ENCODE measurements around the gene ACP1.

ACP1 gene

DNA sequence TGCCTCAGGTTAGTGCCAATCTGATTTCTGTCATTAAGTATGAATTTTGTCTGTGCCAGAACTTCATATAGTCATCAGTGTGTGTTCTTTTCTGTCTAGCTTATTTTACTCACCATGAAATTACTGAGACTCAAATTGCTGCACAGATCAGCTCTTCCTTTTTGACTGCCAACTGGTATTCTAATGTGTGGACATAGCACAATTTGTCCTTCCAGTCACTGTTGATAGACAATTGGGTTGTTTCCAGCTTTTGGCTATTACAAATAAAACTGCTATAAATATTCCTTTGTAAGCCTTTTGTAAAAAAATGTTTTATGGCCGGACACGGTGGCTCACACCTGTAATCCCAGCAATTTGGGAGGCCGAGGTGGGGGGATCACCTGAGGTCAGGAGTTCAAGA lies 8.7 kb upstream of the ACP1 start:
- no peak for DNase-seq

DNA sequence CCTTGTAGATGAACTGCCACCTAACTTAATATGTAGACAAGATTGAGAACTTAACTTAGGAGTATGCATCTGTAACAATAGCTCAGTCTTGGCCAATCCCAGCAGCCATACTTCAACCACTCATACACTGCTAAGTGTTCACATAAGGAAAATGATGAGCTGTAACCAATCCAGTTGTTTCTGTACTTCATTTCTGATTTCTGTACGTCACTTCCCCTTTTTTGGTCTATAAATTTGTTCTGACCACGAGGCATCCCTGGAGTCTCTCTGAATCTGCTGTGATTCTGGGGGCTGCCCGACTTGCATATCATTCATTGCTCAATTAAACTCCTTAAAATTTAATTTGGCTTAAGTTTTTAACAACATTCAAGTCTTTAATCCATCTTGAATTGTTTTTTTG lies 7.3 kb upstream of the ACP1 start:
- DNase-seq = no peak

DNA sequence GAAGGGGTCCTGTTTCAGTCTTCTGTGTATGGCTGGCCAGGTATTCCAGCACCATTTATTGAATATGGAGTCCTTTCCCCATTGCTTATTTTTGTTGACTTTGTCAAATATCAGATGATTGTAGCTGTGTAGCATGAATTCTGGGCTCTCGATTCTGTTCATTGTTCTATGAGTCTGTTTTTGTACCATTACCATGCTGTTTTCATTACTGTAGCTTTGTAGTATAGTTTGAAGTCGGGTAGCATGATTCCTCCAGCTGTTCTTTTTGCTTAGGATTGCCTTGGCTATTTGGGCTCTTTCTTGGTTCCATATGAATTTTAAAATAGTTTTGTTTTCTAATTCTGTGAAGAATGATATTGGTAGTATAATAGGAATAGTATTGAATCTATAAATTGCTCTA lies 6.9 kb upstream of the ACP1 start:
- no peak for DNase-seq

DNA sequence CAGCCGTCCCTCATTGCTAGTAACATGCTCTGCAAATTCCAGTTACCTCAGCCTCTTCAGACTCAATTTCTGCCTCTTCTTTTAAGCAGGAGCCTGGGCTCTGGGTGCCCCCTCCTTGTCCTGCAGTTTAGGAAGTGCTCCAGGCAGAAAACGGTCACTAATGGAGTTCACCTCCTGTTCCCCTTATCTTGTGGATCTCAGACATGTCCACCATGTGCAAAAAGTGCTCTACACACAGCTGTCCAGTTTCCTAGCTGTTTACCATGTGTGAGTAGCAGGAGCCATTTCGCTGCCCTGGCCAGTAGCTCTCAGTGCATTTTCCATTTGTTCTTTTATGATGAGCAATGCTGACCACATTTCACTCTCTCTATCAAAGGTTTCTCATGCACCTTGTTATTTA lies 5.8 kb upstream of the ACP1 start:
- DNase-seq = no peak

DNA sequence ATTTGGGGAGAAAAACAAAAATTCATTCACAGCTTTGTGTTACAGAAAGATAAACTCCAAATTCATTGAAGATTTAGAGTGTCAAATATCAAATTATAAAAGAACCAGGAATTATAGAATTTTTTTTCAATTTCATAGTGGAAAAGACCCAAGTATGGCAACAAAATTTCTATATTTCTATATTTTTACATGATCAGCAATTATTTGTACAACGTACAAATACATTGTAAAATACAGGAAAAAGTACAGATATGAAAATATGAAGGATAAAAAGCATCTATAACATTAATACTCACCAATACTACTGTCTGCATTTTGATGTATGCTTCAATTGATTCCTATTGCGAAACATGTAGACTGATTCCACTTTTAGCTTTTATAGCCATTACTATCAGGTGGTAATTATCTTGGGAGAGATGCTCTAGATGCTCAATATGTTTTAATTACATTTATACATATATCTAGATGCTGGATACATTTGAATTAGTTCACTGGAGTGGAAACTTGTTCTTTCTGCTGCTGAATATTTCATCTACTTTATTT lies 4.9 kb upstream of the ACP1 start:
- DNase-seq = no peak

DNA sequence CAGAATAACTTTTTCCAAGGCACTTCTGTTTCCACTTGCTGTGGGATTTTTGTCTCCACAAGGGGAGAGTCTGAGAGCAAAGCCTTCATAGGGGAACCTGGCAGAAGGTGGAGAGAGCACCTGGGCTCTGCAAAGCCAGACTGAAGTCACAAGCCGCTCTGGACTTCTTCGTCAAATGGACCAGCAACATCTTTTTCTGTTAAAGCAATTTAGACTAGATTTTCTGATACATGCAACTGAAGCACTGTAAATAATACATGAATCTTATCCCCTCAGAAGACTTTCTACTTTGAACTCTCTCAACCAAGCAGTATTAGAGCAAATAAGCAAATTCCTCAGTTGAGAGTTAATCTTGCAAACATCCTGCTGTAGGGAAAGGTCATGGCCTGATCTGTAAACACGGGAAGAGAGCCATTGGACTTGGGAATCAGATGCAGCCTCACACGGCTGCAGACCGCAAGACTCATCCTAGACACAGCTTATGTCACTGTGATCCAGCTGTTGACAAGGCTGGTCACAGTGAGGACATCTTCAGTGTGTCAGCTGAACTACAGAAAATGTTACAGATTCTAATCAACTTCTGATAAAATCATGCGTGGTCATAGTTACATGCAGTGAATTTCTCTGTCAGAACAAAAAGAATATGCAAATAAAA lies 4.1 kb upstream of the ACP1 start:
- no peak for DNase-seq

DNA sequence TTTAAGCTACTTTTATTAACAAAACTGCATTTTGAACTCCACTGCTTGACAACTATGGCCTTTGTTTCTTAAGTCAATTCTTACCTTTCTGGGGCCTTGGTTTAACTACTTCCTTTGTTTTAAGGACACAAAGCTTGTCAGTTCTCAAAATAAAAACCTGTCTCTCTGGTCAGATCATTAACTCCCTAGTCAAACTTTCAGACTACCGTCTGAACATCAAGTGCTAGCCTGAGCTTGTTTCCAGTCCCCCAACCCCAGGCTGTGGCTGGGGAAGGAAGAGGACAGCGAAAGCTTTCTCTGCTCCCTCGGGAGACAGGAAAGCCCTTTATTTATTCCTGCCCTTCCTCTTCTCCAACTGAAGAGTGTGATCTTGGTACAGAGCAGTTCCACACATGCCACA lies 2.6 kb upstream of the ACP1 start:
- no peak for DNase-seq

DNA sequence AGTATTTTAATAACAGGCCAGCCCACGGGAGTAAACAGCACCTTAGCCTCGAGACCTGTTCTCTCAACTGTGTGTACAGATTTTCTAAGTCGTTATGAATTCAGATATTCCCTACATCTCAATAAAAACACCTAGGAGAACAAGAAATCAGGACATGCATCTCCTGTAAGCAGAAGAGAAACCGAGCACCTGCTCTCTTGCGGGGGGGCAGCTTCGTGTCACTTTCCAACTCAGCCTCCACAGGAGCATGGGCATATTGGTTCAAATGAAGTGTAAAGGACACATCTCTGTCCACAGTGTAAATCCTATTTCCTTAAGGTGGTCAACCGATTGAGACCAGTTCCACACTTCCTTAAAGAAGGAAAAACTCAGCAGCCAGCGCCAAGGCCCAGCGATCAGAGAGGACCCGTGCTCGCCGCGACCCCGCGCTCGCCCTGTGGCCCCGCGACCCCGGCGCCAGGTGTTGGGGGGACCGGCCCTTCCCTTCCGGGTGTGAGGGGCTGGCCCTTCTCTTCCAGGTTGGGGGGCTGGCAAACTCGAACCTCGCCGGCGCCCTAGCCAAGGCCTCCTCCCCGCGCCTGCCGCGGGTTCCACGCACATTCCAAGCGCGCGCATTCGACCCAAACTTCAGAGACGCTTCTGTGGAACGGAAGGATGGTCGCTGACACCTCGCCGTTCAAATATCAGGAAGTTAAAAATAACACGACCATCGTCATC lies 1.6 kb upstream of the ACP1 start:
- no peak for DNase-seq

DNA sequence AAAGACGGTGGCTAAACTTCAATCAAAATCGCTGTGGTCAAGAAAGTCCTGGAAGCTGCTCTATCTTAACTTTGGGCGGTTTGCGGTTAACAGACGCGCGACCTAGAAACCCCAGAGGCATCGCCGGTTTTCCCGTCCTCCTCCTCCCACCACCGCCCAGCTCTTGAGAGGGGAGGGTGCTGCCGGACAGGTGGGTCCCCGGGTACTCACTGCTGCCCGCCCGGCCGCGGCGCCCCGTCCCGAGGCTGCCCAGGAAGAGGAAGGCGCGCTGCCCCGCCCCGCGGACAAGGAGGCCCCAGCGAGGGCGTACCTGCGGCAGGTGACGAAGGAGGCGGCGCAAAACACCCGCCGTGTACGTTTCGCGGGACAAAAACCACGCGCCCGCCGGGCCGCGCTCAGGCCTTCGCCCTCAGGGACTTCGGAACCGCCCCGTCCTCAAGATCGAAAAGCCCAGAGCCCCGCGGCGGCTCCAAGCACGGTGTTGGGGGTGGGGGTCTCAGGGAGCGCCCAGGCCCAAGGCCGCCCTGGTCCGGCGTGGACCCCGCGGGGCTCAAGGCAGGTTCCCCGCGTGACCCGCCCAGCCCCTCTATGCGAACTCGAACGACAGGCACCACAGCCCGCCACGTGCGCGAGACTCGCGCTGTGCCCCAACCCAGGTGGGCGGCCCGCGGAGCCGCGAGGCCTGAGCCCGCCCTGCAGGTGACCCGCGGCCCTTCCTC lies 814 bp upstream of the ACP1 start, which contains the start of gene SH3YL1:
TSS of gene SH3YL1 (minus strand) at position 259 of the 719 bp plus-strand sequence. CDS start at position 211, 48 bp downstream.
- DNase-seq = peak; percentile 32

DNA sequence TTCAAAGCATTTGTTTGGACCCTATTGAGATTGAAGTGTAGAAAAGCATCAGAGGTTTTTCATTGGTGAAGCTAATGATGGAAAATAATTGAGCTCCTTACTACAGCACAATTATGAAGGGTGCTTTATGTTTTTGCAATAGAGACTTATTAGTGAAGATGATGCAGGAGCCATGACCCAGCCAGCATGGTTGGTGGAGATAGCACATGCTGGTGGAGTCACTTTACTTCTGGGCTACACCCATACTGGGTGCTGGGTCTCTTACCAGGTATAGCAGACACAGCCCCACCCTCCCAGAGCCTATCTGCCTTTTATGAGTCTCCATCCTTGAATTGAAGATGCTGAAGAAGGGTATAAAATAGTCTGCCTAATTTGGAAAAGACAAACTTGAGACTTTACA lies 3.6 kb downstream of the ACP1 start:
- DNase-seq = no peak

DNA sequence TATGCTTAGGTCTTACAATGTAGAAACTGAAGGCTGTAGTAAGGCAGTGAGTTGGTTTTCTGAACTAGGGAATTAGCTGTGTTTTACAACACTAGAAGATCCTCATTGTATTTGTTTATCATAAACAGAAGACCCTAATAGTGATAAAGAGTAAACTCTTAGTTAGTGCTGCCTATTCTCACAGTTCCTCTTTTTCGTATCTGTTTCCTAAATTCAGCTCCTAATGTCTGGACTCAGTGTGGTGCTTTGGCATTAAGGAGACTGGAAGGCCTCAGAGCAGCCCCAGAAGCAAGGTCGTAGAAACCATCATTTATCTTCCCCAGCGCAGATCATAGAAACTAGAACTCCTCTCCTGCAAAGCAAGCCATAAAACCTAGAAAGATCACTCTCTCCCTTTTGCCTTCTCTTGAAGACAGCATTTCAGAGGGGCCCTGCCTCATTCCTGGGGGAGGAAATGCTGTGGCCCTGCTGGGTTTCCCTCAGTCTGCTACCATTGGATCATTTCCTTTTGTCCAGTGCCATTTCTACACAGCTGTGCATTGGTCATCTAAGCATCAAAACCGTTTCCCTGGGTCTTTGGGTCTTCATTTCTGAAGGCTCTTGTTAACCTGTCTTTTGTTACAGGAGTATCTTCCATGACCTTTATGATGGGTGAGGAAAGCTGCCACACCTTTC lies 4.7 kb downstream of the ACP1 start:
- no peak for DNase-seq

DNA sequence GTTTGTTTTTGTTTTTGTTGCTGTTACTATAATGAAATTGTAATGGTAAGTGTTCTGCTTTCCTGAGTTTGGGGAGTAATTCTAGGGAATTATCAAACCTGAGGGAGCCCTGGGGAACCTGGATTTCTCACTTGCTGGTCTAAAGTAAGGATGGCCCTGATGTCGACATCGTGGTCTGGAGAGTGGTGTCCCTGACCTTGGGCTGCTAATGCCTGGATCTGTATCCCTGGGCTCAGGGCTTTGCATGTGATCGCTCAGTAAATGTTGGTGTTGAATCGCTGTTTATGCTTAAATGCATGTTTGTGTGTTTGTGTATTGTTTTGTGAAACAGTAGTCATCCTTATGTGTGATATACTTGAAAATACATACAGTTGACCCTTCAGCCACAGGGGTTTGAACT lies 6.1 kb downstream of the ACP1 start:
- DNase-seq = no peak

DNA sequence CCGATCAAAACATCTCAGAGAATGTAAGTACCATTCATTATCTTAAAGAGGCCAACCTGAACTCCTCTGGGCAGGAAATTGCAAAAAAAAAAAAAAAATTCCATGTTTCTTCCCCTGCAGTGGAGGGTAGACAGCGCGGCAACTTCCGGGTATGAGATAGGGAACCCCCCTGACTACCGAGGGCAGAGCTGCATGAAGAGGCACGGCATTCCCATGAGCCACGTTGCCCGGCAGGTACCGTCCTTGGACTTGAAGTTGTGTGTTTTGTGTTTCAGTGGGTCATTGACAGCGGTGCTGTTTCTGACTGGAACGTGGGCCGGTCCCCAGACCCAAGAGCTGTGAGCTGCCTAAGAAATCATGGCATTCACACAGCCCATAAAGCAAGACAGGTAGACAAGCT lies 7.2 kb downstream of the ACP1 start:
- no peak for DNase-seq

DNA sequence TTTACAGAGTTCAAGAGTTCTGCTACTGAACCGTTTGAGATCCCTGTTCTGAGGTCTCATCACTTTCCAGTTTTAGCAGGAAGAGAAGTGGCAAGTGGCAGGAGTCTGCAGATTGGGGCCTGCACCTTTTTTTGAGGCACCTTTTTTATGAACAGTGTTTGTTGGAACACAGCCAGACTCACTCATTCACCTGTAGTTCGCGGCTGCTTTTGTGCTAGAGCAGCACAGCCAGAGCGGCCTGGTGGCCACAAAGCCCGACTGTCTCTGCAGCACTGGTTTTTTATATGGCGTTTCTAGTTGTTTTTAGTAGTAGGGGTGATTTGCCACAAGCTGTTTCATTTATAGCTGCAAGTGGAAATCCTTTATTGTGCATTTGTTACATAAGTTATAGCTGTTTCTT lies 8.6 kb downstream of the ACP1 start:
- DNase-seq = peak; percentile 58

DNA sequence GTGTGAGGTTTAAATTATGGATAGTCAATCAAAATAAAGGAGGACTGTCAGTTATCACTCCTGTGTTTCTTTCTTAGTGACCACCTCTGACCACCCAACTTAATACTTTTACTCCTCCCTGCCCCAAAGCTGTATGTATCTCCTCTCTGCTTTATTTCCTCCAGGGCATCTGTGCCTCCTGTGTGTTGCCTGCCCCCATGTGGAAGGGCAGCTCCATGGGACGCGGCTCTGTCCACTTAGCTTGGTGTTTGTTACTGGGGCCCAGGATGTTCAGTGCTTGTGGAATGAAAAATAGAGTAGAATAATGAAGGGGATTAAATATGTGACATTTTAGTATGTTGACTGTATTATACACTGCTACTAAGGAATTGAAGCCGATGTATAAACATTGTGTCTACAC lies 9.8 kb downstream of the ACP1 start:
- DNase-seq = no peak

DNA sequence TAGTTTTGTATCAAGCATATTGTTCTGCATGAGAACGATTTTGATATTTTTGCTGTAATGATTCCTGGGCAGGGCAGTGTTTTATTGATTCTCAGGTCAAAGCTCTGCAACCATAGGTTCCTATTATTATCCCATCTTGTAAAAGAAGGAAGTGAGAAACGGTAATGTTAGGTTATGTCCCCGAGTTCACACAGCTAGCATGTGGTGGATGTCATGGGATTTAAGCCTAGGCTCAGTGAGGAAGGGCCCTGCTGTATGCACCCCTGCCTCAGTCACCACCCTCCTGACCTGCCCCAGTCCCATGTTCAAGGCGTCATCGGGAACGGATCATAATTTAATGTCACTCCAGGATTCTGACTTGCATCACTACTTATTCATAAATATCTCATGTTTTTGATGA lies 10.7 kb downstream of the ACP1 start:
- DNase-seq = no peak

DNA sequence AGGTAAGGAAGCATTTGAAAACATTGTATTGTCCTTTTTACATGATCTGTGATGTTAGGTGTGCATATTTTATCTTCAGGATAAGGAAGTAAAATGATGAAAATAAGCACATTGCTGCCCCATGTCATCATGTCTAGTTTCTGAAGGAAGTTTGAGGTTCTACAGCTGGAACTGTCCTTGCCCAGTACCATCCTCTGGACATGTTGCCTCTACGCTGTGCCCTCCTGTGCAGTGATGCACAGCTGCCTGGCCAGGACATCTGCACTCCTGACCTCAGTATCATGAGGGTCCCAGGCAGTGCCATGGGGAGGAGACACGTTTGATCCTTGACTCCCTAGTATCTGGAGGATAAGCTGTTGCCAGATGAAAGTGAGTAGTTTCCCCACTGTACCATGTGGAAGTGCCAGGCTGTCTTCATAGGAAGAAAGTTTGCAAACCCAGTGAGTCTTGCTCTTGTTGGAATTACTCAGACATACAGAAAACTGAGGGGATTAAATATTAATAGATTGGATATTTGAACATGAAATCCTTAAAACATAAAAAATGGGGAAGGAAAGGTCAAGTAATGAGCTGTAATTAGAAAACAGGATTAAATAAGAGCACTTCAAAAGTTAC lies 13.7 kb downstream of the ACP1 start:
- no peak for DNase-seq

DNA sequence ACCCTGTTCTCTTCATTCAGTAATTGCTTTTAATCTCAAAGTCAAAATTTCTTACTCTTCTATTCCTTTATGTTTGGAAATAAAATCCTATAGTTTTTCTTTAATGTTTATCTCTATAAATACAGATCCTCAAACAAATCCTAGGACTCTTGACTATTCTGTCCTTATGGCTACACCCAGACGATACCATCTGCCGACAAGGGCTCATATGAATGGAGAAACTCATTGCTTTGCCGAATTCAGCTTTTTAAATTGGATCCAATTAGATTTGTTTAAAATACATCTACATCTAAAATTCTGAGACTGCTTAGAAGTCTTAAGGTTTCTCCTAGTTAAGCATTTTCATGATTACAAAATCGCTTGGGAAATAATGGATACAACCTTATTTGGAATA lies 14.2 kb downstream of the ACP1 start:
- DNase-seq = no peak

DNA sequence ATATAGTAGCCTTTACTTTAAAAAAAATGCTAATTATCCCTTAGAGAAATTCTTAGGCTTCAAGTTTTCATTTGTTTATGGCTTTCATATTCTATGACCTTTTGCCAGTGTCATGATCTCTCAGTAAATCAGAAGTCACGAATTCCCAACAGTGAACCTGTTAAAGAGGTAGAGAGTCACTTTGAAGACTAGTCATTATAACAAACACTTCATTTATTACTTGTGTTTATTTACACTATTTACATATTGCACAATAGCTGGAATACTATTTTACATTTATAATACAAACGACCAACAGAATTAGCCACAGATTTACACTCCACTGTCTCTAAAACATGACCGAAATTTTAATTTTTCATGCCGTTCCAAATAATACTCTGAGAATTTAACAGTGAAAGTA lies 14.6 kb downstream of the ACP1 start:
- DNase-seq = no peak

DNA sequence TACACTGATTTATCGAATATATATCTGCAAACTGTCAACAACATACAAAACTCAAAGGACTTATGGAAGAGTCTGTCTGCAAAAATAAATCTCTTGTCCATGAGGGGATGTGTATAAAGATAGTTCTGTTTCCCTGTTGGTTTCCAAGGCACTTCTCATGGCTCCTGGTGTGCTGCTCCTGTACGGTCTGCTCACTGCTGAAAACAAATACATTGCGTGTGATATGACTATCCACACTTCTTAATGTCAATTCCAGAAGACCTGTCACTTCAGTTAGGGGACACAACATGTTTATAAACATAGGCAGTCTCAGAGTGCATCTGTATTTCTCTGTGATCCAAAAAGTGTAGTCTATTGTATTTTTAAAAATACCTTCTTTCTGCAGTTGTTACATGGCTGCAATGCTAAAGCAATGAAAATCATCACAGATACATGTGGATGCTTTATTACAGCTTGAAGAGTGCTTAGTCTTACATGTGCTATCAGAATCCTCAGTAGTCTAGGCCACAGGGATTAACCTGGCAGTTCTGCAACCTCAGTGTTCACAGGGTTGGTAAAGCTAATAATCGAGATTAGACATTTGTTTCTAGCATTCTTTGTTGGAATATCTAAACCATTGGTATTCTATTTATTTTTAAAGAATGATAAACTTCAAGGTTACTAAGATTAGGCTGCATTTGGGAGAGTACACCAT lies 15.4 kb downstream of the ACP1 start:
- DNase-seq = no peak

DNA sequence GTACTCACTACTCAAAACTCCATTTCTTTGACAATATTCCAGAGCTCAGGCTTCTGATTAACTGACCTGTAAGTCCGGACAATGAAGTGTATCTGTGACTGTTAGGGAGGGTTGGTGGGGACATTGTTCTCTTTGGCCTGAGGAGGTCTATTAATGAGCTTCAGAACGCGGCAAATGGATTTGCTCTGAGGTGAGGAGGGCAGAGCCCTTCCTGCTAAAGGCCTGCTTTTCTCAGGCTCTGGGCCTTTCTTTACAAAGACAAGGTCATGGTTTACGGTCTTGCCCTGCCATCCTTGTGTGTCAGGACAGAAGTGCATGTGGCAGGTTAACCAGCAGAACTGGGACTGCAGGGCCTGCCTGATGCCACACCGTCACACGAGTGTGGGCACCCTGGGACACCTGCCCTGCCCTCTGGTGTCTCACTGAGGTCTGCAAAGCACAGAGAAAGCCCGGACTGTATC lies 15.9 kb downstream of the ACP1 start:
- DNase-seq = no peak

DNA sequence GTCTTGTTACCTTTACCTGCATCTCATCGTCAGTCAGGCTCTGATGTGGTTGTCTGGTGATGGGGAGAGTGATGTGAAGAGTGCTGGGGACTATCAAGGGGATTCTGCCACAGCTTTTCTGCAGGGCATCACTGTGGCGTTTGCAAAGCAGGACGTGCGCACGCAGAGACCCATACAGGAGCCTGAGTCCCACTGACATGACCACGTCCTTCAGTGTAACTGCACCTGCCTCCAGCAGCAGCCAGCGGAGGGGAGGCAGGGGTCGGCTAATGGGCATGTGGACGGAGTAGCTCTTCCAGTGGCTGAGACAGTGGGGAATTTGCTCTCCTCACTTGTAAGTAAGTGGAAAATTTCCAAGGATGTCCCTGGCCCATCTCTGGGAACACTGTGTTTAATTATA lies 16.6 kb downstream of the ACP1 start:
- no peak for DNase-seq
